ENCODE data around the gene SASS6.

- TF ChIP-seq CTCF (IDR thresholded peaks at IDR 0.05; ENCODE audit: insufficient read depth, low read length) = no peak
- TF ChIP-seq POLR2AphosphoS5 (IDR thresholded peaks at IDR 0.05; ENCODE audit: low read depth) = no peak
- TF ChIP-seq REST (IDR thresholded peaks at IDR 0.05; ENCODE audit: insufficient replicate concordance, low read depth) = no peak
These were observed 82.6 kb downstream of the SASS6 start for GRCh38 chr1:100050139-100050538.

Measured in HL-60 (cell line).